GM23248 (cell line): Measurements from ENCODE around the gene CLEC2D. TPM values are rescaled to one million over a fixed set of nuclear protein-coding genes. Genes with fewer than 3 reads are reported as not detected.

Experiments
- DNase-seq: peaks from one replicate; pipeline ENCODE4 v3.0.0-alpha.2; 2015
- H2AFZ ChIP-seq: fragments of 200-600 bp; sonication (generic); 2 replicates; pipeline ENCODE4 v1.6.1; 2016; ENCODE audit warnings: antibody characterized with exemption
- H3F3A ChIP-seq: fragments of 200-600 bp; sonication (generic); 2 replicates; pipeline ENCODE4 v1.6.1; 2016; ENCODE audit warnings: mild to moderate bottlenecking, antibody characterized with exemption, mixed run types; ENCODE audit not compliant: insufficient read depth
- H3K27ac ChIP-seq: fragments of 200-600 bp; sonication (generic); 2 replicates; pipeline ENCODE4 v1.5.1; 2016; ENCODE audit warnings: mild to moderate bottlenecking
- H3K27me3 ChIP-seq: fragments of 200-600 bp; sonication (generic); replicated peaks from 2 replicates; pipeline ENCODE4 v1.6.1; 2016; ENCODE audit warnings: mild to moderate bottlenecking; ENCODE audit not compliant: insufficient read depth
- H3K36me3 ChIP-seq: fragments of 200-600 bp; sonication (generic); 2 replicates; pipeline ENCODE4 v1.6.1; 2016; ENCODE audit warnings: low read depth, mild to moderate bottlenecking
- H3K4me1 ChIP-seq: fragments of 200-600 bp; sonication (generic); 2 replicates; pipeline ENCODE4 v1.6.1; 2016; ENCODE audit warnings: mild to moderate bottlenecking; ENCODE audit not compliant: insufficient read depth
- H3K4me2 ChIP-seq: fragments of 200-600 bp; sonication (generic); one replicate; pipeline ENCODE4 v1.6.1; 2016; ENCODE audit warnings: mild to moderate bottlenecking; ENCODE audit not compliant: unreplicated experiment
- H3K4me3 ChIP-seq: fragments of 200-600 bp; sonication (generic); 2 replicates; pipeline ENCODE4 v1.5.1; 2016; ENCODE audit warnings: mild to moderate bottlenecking
- H3K79me2 ChIP-seq: fragments of 200-600 bp; sonication (generic); 2 replicates; pipeline ENCODE4 v1.6.1; 2016; ENCODE audit warnings: mild to moderate bottlenecking; ENCODE audit not compliant: insufficient read depth
- H3K9ac ChIP-seq: fragments of 200-600 bp; sonication (generic); 2 replicates; pipeline ENCODE4 v1.6.1; 2016; ENCODE audit warnings: mild to moderate bottlenecking
- H3K9me2 ChIP-seq: fragments of 200-600 bp; sonication (generic); 2 replicates; pipeline ENCODE4 v1.6.1; 2016; ENCODE audit warnings: mixed run types, mild to moderate bottlenecking, moderate library complexity; ENCODE audit not compliant: insufficient read depth
- H3K9me3 ChIP-seq: fragments of 200-600 bp; sonication (generic); one replicate; pipeline ENCODE4 v1.6.1; 2017; ENCODE audit warnings: low read depth
- H4K20me1 ChIP-seq: fragments of 200-600 bp; sonication (generic); 2 replicates; pipeline ENCODE4 v1.6.0; 2016; ENCODE audit not compliant: insufficient read depth
- EZH2 ChIP-seq: fragments of 200-600 bp; sonication (generic); IDR thresholded peaks from 2 replicates; pipeline ENCODE4 v1.6.1; 2018; ENCODE audit warnings: antibody characterized with exemption, mild to moderate bottlenecking; ENCODE audit not compliant: insufficient read depth, poor library complexity, severe bottlenecking
- EZH2phosphoT487 ChIP-seq: fragments of 200-600 bp; sonication (generic); IDR thresholded peaks from 2 replicates; pipeline ENCODE4 v1.6.1; 2018; ENCODE audit warnings: antibody characterized with exemption, moderate library complexity, mild to moderate bottlenecking, low read depth; ENCODE audit not compliant: insufficient read depth
- whole genome bisulfite sequencing, 2 experiments: methylation state at CpG; one replicate each; pipeline ENCODE4 v1.1.6; 2015 to 2017; ENCODE audit warnings: low lambda C conversion rate in 2 of 2, low coverage in 1 of 2; ENCODE audit errors: missing lambda C conversion rate in 2 of 2; 5-methylcytosine and 5-hydroxymethylcytosine counted together
- in situ Hi-C: fragments of 300-500 bp; cut with MboI; formaldehyde crosslinking; loops from 2 replicates; pipeline ENCODE4 v1.15.0; 2020
- polyA plus RNA-seq: library from polyadenylated mRNA; unstranded; fragments of >200 nt; fragmentation: Nextera tagmentation; extraction: Ambion mirVana; gene quantifications from 2 replicates; pipeline ENCODE4 v1.2.1, GENCODE V29; 2016
- total RNA-seq: library from RNA; depleted of rRNA; stranded (reverse); fragments of >200 nt; shearing (Covaris generic); gene quantifications from 2 replicates; pipeline ENCODE4 v1.2.3, GENCODE V29; 2014

The CLEC2D gene
- total and polyA plus RNA-seq, 2 experiments from 2014 or later: 0.54 to 2.8 TPM

GRCh38 chr12:9661720-9662119, 7.8 kb upstream of the CLEC2D start:
- WGBS, 2 experiments: 85 to 99% methylated on average over 2 of the region's 2 CpGs
- Histone ChIP-seq H3K4me1 (no peaks in the 10 kb centered on the region), H3K9me2 (no peaks in the 10 kb centered on the region), H4K20me1 (no peaks in the 10 kb centered on the region), H3K27ac (no peak overlapping the region), H3K27me3 (no peaks in the 10 kb centered on the region), H3K36me3 (peaks cover 28% of the 10 kb centered on the region), H3K4me2 (no peak overlapping the region), H3K9ac (no peak overlapping the region), H3K9me3 (no peaks in the 10 kb centered on the region), H2AFZ (no peak overlapping the region), H3F3A (no peaks in the 10 kb centered on the region), H3K79me2 (no peaks in the 10 kb centered on the region), H3K4me3 (no peak overlapping the region)
- no peak for DNase-seq
- TF ChIP-seq EZH2 (no peak), EZH2phosphoT487 (no peak)
- in situ Hi-C loops: no loop called here

- DNase-seq: no peak
Measured at GRCh38 chr12:9662488-9662887, 7.0 kb upstream of the CLEC2D start.

GRCh38 chr12:9667403-9668160, 1.9 kb upstream of the CLEC2D start:
- Histone ChIP-seq H3K4me1 (peaks cover 16% of the 10 kb centered on the region), H3K9me3 (no peaks in the 10 kb centered on the region), H3K9ac (no peak overlapping the region; the same call in 1 of the 2 replicates), H3K4me2 (peak overlapping the region; percentile 51), H4K20me1 (no peaks in the 10 kb centered on the region), H3K27me3 (no peaks in the 10 kb centered on the region), H3F3A (0 out of 2 replicates have a peak, but pooled peaks cover 17% of the 10 kb centered on the region), H3K27ac (0 out of 2 replicates have a peak overlapping the region, but pooled peaks have one; percentile 17), H3K36me3 (peaks cover 7% of the 10 kb centered on the region; the same call in 1 of the 2 replicates), H3K9me2 (no peaks in the 10 kb centered on the region), H2AFZ (no peak overlapping the region), H3K79me2 (no peaks in the 10 kb centered on the region), H3K4me3 (no peak overlapping the region)
- TF ChIP-seq EZH2: no peak
- no peak for TF ChIP-seq EZH2phosphoT487
- DNase-seq: peak; percentile 1
- WGBS, 2 experiments: 92 to 95% methylated on average over 2 of the region's 2 CpGs
- in situ Hi-C loops: no loop called here

More at GRCh38 chr12:9662488-9662887, 7.0 kb upstream of the CLEC2D start:
- TF ChIP-seq EZH2phosphoT487 (no peak), EZH2 (no peak)
- no peak overlapping the region for H2AFZ ChIP-seq
- in situ Hi-C loops: no loop called here
- H3K9me2 ChIP-seq: no peaks in the 10 kb centered on the region
- no peak overlapping the region for H3K4me3 ChIP-seq
- no peak overlapping the region for H3K4me2 ChIP-seq
- no peaks in the 10 kb centered on the region for H4K20me1 ChIP-seq
- no peaks in the 10 kb centered on the region for H3K27me3 ChIP-seq
- H3K9ac ChIP-seq: no peak overlapping the region
- H3F3A ChIP-seq: 0 out of 2 replicates have a peak, but pooled peaks cover 7% of the 10 kb centered on the region
- no peaks in the 10 kb centered on the region for H3K79me2 ChIP-seq
- H3K27ac ChIP-seq: no peak overlapping the region
- H3K4me1 ChIP-seq: peaks cover 5% of the 10 kb centered on the region
- H3K36me3 ChIP-seq: peaks cover 21% of the 10 kb centered on the region
- H3K9me3 ChIP-seq: no peaks in the 10 kb centered on the region

- Histone ChIP-seq H3K4me3 (no peak overlapping the region), H3K4me2 (peak overlapping the region; percentile 51), H3K4me1 (peaks cover 19% of the 10 kb centered on the region), H4K20me1 (no peaks in the 10 kb centered on the region), H3K27ac (0 out of 2 replicates have a peak overlapping the region, but pooled peaks have one; percentile 17), H3K27me3 (no peaks in the 10 kb centered on the region), H3K9me2 (no peaks in the 10 kb centered on the region), H3K36me3 (peaks cover 7% of the 10 kb centered on the region; the same call in 1 of the 2 replicates), H3K9ac (no peak overlapping the region; the same call in 1 of the 2 replicates), H3K79me2 (no peaks in the 10 kb centered on the region), H2AFZ (peak overlapping the region; percentile 35; the same call in 1 of the 2 replicates), H3K9me3 (no peaks in the 10 kb centered on the region), H3F3A (peaks cover 17% of the 10 kb centered on the region; the same call in 1 of the 2 replicates)
- WGBS, 2 experiments: 81 to 88% methylated on average over 4 of the region's 4 CpGs
- TF ChIP-seq EZH2phosphoT487: no peak
- TF ChIP-seq EZH2: no peak
- peak; percentile 40 for DNase-seq
- in situ Hi-C loops: no loop called here
Measured at GRCh38 chr12:9668161-9669018, 1.1 kb upstream of the CLEC2D start.
